Central memory CD8-positive, alpha-beta T cell (primary cell): ENCODE data around the gene HSPA1B.

Source experiments
- ATAC-seq: fragments of 150-1000 bp; cut with Tn5 transposase; replicated peaks from 2 replicates; pipeline ENCODE4 v1.10.0; 2022; ENCODE audit warnings: mild to moderate bottlenecking, moderate FRiP score, moderate number of reproducible peaks; ENCODE audit not compliant: poor library complexity, severe bottlenecking; ENCODE audit errors: extremely low read depth
- DNase-seq, 2 donors: peaks; one replicate each; pipeline ENCODE4 v3.0.0; 2021; ENCODE audit warnings: low spot score in 2 of 2
- H3K27ac Mint-ChIP-seq: one replicate; pipeline ENCODE4 v1.8.0; 2022; ENCODE audit warnings: low read depth, mild to moderate bottlenecking, moderate library complexity, mixed read lengths
- H3K27me3 Mint-ChIP-seq: one replicate; pipeline ENCODE4 v1.8.0; 2022; ENCODE audit warnings: mixed read lengths
- H3K36me3 Mint-ChIP-seq: one replicate; pipeline ENCODE4 v1.8.0; 2022; ENCODE audit warnings: mild to moderate bottlenecking, moderate library complexity, mixed read lengths; ENCODE audit not compliant: insufficient read depth
- H3K4me1 Mint-ChIP-seq: one replicate; pipeline ENCODE4 v1.8.0; 2022; ENCODE audit warnings: mixed read lengths
- H3K4me3 Mint-ChIP-seq: one replicate; pipeline ENCODE4 v1.8.0; 2022; ENCODE audit warnings: mild to moderate bottlenecking, moderate library complexity, mixed read lengths
- H3K9me3 Mint-ChIP-seq: one replicate; pipeline ENCODE4 v1.8.0; 2022; ENCODE audit warnings: mixed read lengths

HSPA1B gene

GRCh38 chr6:31827286-31828079 lies at the start of gene HSPA1B:
HSPA1B (plus strand) TSS chr6:31827738; CDS start chr6:31827951, 213 bp downstream.
- Mint-ChIP-seq H3K4me3 (peak within 1 kb of the TSS; percentile 88), H3K4me1 (peaks cover 26% of the 10 kb centered on the region), H3K36me3 (peaks cover 6% of the 10 kb centered on the region)

GRCh38 chr6:31778193-31778592 lies 49.3 kb upstream of the HSPA1B start:
- no peak overlapping the region for H3K27ac Mint-ChIP-seq
- no peak overlapping the region for H3K4me3 Mint-ChIP-seq
- DNase-seq (no peak), ATAC-seq (no peak)
- no peaks in the 10 kb centered on the region for H3K27me3 Mint-ChIP-seq
- H3K9me3 Mint-ChIP-seq = no peaks in the 10 kb centered on the region
- H3K4me1 Mint-ChIP-seq = peaks cover 27% of the 10 kb centered on the region
- peaks cover 13% of the 10 kb centered on the region for H3K36me3 Mint-ChIP-seq

More at GRCh38 chr6:31827286-31828079, at the start of gene HSPA1B:
- Mint-ChIP-seq H3K27me3 (no peaks in the 10 kb centered on the region), H3K27ac (peak within 1 kb of the TSS; percentile 92), H3K9me3 (no peaks in the 10 kb centered on the region)
- DNase-seq (peak; percentile 58 to 65), ATAC-seq (peak; percentile 61)

DNA sequence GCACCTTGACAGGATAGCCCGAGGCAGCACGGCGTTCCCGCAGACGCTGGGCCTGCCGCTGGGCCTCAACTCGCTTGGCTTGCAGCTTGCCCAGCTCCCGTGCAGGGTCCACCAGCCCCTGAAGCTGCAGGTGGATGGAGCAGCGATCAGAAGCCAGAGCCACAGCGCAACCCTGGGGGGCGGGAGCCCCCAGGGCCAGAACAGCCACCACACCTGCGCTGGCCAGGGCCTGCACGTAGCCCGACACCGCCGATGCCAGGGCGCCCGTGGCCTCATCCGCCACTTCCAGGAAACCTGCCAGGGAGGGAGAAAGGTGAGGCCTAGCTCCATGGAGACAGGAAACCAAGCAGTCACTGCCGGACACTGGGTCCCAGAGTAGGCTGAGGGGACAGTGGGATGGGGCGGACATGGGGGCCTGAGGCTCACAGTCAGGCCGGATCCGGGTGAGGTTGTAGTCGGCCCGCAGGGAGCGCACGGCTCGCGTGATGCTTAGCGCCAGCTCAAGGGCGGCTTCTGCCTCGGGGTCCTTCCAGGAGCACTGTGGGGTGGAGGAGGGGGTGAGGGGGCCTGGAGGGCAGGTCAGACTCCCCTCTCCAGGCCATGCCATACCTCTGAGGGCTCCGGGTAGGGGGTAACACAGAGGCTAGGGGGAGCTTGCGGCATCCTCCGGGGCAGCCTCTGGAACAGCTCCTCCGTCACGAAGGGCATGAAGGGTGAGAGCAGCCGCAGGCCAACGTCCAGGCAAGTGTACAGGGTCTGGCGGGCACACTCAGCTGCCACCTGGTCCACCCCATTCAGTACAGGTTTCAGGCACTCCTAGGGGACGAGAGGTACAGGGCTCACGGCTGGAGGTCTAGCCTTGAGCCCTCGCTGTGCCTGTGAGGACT lies 48.3 kb upstream of the HSPA1B start:
- Mint-ChIP-seq H3K4me3 (no peak overlapping the region), H3K36me3 (peaks cover 17% of the 10 kb centered on the region), H3K4me1 (peaks cover 25% of the 10 kb centered on the region), H3K27ac (no peak overlapping the region), H3K27me3 (no peaks in the 10 kb centered on the region), H3K9me3 (no peaks in the 10 kb centered on the region)
- DNase-seq = no peak
- no peak for ATAC-seq

DNA sequence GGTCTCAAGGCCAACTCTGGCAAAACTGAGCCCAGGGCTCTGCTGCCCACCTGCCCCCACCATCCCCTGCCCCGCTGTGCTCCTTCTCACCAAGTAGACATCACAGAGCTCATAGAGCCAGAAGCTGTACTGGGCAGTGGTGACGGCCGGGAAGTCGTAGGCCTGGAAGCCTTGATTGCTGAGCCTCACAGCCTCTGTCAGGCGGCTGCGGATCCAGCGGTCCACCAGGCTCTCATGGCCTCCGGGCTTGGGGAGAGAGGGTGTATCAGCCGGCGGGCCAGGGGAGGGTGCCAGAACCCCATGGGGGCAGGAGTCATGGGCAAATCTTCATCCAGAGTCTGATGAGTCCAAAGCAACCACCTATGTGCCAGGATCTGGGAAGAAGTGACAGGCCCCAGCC lies 47.6 kb upstream of the HSPA1B start:
- Mint-ChIP-seq H3K9me3 (no peaks in the 10 kb centered on the region), H3K27me3 (no peaks in the 10 kb centered on the region), H3K27ac (no peak overlapping the region), H3K4me3 (no peak overlapping the region), H3K36me3 (peaks cover 17% of the 10 kb centered on the region), H3K4me1 (peaks cover 25% of the 10 kb centered on the region)
- DNase-seq = no peak
- ATAC-seq = no peak

DNA sequence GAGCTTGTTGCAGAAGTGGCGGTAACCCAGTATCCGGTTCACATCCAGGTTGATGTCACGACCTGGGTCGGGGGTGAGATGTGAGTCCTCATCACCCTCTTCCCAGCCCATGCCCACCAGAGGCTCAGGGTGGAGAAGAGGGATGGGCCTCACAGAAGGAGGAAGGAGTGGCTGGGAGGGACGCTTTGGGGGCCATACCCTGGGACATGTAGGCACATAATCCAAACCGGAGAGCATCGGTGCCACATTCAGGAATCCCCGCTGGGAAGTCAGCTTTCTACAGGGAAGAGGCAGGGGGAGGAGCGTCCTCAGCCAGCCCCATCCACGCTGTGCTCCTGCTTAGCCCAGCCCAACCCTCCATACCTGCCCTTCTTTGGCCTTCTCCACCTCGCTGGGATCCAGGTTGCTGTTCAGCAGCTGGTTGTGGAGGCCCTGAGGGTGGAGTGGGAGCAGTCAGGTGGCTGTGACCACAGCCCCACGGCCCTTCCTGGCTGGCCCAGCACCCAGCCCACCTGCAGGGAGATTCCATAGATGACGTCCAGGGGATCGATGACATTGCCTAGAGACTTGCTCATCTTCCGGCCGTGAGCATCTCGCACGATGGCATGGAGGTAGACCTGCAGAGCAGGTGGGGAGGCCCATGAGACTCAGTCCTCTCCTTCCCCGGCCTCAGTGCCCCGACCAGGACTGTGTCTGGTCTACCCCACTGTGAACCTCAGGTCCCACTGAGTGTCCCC lies 46.9 kb upstream of the HSPA1B start:
- no peak for DNase-seq
- Mint-ChIP-seq H3K4me3 (no peak overlapping the region), H3K4me1 (peaks cover 20% of the 10 kb centered on the region), H3K27me3 (no peaks in the 10 kb centered on the region), H3K36me3 (peaks cover 19% of the 10 kb centered on the region), H3K9me3 (no peaks in the 10 kb centered on the region), H3K27ac (peak overlapping the region; percentile 60)
- no peak for ATAC-seq

- no peaks in the 10 kb centered on the region for H3K9me3 Mint-ChIP-seq
- peaks cover 14% of the 10 kb centered on the region for H3K4me1 Mint-ChIP-seq
- peak overlapping the region; percentile 60 for H3K27ac Mint-ChIP-seq
- H3K4me3 Mint-ChIP-seq = no peak overlapping the region
- no peak for DNase-seq
- peaks cover 19% of the 10 kb centered on the region for H3K36me3 Mint-ChIP-seq
- H3K27me3 Mint-ChIP-seq = no peaks in the 10 kb centered on the region
- ATAC-seq = no peak
These were observed 46.1 kb upstream of the HSPA1B start for GRCh38 chr6:31781244-31782125.

- no peak for ATAC-seq
- no peak for DNase-seq
- Mint-ChIP-seq H3K36me3 (peaks cover 19% of the 10 kb centered on the region), H3K4me3 (no peak overlapping the region), H3K4me1 (peaks cover 6% of the 10 kb centered on the region), H3K27me3 (no peaks in the 10 kb centered on the region), H3K27ac (no peak overlapping the region), H3K9me3 (no peaks in the 10 kb centered on the region)
These were observed 45.2 kb upstream of the HSPA1B start for GRCh38 chr6:31782126-31782855.

DNA sequence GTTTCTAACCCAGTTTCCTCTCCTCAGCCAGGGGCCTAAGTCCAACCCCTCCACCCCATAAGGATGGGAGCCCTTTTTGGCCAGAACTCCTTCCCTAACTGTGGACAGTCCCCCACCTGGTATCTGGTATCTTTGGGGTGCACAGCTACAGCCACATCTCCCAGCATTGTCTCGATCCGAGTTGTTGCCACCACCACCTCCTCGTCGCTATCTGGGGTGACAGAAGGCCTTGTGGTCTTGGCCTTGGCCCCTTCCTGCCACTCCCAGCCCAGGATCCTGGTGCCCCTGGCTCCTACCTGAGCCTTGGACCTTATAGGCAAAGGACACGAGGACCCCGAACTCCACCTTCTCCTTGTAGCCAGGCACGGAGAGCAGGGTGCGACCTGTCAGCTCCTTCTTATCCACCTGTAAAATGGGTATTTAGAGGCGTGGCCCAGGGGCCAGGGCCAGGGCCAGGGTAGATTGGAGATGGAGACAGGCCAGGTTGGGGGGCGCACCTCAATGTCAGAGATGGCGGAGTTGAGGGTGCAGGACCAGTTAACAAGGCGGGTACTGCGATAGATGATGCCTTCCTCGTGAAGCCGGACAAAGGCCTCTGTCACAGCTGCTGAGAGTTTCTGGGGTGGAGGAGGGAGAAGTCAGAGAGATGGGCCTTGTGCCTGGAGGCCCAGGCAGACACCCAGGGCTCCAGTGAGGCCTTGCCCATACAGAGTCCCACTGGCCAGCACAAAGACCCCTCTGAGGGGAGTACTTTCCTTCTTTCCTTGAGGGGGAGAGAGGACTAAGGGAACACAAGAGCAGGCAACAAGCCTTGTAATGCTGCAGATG lies 43.2 kb upstream of the HSPA1B start:
- no peak overlapping the region for H3K27ac Mint-ChIP-seq
- H3K4me3 Mint-ChIP-seq = no peak overlapping the region
- no peaks in the 10 kb centered on the region for H3K27me3 Mint-ChIP-seq
- ATAC-seq (no peak), DNase-seq (no peak)
- H3K9me3 Mint-ChIP-seq = no peaks in the 10 kb centered on the region
- peaks cover 15% of the 10 kb centered on the region for H3K36me3 Mint-ChIP-seq
- H3K4me1 Mint-ChIP-seq = no peaks in the 10 kb centered on the region

- Mint-ChIP-seq H3K9me3 (no peaks in the 10 kb centered on the region), H3K4me3 (no peak overlapping the region), H3K36me3 (peaks cover 17% of the 10 kb centered on the region), H3K27ac (no peak overlapping the region), H3K27me3 (no peaks in the 10 kb centered on the region), H3K4me1 (peaks cover 1% of the 10 kb centered on the region)
- DNase-seq = no peak
- no peak for ATAC-seq
These were observed 42.1 kb upstream of the HSPA1B start for GRCh38 chr6:31785475-31785874.

GRCh38 chr6:31791324-31792089 lies 36.0 kb upstream of the HSPA1B start:
- peak overlapping the region; percentile 13 for H3K27ac Mint-ChIP-seq
- H3K36me3 Mint-ChIP-seq = peaks cover 13% of the 10 kb centered on the region
- no peak overlapping the region for H3K4me3 Mint-ChIP-seq
- no peak for ATAC-seq
- no peak for DNase-seq
- no peaks in the 10 kb centered on the region for H3K27me3 Mint-ChIP-seq
- H3K9me3 Mint-ChIP-seq = no peaks in the 10 kb centered on the region
- H3K4me1 Mint-ChIP-seq = peaks cover 24% of the 10 kb centered on the region
